SHP77 treated with DMSO at 0.1 percent for 48 hours (cell line): ENCODE data around the gene FTHL17.

Source experiments
- DNase-seq: peaks from one replicate; lab custom pipeline; 2025; lab: John Stamatoyannopoulos, UW

Gene FTHL17

GRCh38 chrX:31071725-31072124 lies at the start of gene FTHL17:
TSS of gene FTHL17 (minus strand) at chrX:31072041. CDS start at chrX:31071953, 88 bp downstream.
- no peak for DNase-seq

DNA sequence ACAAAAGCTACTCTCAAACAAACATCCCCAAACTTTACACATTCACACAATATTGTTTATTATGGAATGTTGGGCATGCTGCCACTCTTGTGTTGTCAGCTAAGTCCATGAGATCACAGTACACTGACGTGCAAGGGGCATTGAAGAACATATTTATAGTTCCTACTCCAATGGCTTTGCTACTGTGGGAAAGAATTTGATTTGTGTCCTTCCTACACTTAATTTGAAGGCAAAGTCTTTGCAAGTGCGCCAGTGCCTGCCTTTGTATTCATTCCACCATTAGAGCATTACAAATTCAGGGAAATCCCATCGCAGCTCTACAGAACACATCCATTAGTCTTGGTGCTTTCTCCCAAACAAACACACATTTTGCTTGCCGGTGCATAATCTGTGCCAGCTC lies 45.4 kb upstream of the FTHL17 start:
- no peak for DNase-seq

DNA sequence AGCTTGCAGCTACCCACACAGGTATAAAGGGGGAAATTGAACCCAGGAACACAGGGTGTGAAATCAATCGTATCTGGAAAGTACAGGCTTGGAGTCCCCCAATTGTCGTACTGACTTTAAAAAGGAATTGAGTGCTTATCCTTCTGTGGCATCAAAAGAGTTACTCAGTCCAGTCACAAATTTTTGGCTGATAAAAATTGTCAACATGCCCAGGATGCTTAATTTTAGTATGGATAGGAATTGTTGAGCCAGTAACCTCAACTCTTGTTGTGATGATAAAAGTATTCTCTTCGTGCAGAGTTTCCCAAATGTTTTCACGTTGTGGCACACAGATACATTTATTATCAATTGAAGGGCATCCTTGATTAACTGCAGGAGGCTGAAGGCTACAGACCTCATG lies 43.6 kb upstream of the FTHL17 start:
- no peak for DNase-seq

- no peak for DNase-seq
Observed at GRCh38 chrX:31114858-31115257, 43.0 kb upstream of the FTHL17 start.

- DNase-seq, result no peak
Observed at GRCh38 chrX:31112226-31112999, 40.6 kb upstream of the FTHL17 start.

GRCh38 chrX:31110657-31111056 lies 38.8 kb upstream of the FTHL17 start:
- DNase-seq, result no peak

GRCh38 chrX:31099536-31100090 lies 27.8 kb upstream of the FTHL17 start:
- no peak for DNase-seq

DNA sequence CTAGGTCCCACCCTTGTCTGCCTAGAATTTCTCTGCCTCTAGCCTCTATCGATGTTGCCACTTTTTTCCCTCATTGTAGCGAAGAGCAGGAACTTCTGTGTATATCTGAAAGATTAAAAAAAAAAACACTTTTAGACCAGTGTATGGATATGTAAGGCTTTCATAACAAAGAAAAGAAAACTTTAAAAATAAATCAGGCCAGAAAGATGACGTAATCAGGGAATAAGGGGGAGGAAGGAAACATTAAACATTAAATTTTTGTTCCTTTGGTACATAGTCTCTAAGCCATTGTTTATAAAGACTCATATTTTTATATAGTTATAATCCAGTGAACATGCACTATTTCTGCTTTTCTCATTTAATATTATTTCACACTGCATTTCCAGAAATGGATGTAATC lies 26.2 kb upstream of the FTHL17 start:
- no peak for DNase-seq

DNA sequence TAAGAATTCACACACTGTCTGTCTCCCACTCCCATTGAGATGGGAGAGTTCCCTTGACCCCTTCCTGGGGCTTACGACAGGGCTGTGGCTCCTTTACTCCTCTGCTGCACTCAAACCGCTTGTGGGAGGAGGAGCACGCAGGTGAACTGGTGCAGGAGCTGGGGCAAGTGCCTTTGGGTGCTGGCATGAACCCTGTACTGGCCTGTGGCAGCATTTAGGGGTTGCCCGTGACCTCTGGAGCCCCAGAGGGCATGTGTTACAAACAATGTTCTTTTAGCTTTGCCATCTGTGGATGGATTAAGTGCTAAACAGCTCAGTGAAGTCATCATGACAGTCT lies 21.8 kb upstream of the FTHL17 start:
- DNase-seq, result no peak

- no peak for DNase-seq
Observed at GRCh38 chrX:31092970-31093638, 21.3 kb upstream of the FTHL17 start.

DNA sequence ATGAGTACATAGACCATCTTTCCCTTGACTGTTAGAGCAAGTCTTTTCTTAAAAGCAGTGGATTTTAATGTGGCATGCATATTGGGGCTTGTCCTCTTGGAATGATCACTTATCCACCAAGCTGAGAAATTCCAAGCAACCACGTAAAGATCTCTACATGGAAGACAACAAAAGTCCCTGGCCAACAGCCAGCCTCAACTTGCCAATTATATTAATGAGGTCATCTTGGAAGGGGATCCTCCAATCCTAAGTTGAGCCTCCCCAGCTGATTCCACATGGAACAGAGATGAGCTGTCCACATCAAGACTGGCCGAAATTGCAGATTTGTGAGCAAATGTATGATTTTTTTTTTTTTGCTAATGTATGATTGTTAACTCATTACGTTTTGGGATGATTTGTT lies 20.6 kb upstream of the FTHL17 start:
- DNase-seq, result no peak

DNA sequence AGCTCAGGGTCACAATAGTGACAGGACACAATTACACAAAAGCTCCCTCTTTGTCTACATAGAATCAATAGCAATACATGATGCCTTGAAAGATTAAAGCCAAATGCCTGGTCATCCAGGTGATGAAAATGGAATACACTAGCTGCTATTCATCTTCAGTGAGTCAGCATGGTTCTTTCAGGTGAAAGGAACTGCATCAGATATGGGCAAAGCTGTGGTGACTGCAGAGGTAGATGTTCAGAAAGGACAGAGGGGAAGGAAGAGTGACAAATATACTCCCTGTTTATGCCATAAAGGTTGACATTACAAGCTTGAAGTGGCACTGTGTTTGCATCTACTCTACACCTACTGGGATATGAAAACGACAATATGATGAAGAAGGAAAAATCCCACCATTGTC lies 20.0 kb upstream of the FTHL17 start:
- DNase-seq, result no peak

GRCh38 chrX:31074522-31074921 lies 2.7 kb upstream of the FTHL17 start:
- DNase-seq, result no peak

- DNase-seq, result no peak
Observed at GRCh38 chrX:31071262-31071661, 579 bp downstream of the FTHL17 start.

DNA sequence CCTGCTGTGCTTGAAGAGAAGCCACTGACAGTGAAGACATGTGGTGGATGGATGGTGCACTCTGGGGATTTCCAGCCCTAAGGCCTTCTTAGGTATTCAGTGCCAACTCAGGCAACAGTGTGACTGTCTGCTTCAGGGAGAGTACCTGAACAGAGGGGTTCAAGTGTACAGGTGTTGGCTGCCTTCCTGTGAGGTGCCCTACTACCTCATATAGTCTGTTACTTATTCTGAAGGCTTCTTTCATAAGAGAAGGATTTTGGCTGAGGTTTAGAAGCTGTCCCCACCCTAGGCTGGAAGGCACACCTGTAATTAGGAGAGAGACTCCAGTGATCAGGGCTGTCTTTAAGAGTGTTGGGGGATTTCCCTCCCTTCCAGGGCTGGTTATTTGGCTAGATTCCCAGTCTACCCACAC lies 1.8 kb downstream of the FTHL17 start:
- DNase-seq, result no peak

DNA sequence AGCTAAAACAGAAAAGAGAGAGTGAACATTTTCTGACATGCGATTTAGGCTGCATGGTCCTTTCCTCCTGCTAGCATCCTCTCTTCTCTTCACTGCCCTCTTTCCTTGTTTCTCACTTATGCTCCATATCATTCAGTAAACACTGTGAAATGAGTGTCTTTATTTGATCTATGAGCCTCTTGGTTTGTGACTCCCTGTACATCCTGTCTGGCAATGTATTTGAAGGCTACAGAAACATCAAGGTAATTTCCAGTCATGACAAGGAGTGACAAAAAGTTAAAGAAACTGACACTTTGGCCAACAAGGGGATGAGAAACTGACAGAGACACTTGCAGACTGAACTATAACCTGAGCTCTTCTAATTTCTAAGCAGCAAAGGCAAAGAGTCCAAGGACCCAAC lies 8.7 kb downstream of the FTHL17 start:
- no peak for DNase-seq

- no peak for DNase-seq
Observed at GRCh38 chrX:31061091-31061490, 10.8 kb downstream of the FTHL17 start.

- DNase-seq, result no peak
Observed at GRCh38 chrX:31060016-31060415, 11.8 kb downstream of the FTHL17 start.

DNA sequence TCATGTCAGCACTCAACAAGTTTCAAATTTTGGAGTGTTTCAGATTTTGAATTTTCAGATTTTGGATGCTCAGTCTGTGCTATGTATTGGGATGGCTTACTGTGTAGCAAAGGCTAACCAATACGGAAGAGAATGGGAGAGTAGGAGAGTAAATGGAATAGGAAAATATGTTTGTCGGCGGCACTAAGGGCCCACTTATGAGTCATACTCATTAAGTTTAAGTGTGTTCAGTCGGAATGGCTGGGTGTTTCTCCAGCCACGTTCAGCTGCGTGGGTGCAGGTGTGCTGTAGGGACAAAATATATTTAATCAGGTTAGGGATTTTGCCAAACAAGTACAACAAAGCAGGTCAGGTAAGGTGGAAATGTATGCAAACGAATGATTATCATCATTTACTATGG lies 13.6 kb downstream of the FTHL17 start:
- DNase-seq, result no peak

- DNase-seq, result no peak
Observed at GRCh38 chrX:31057691-31058090, 14.2 kb downstream of the FTHL17 start.

DNA sequence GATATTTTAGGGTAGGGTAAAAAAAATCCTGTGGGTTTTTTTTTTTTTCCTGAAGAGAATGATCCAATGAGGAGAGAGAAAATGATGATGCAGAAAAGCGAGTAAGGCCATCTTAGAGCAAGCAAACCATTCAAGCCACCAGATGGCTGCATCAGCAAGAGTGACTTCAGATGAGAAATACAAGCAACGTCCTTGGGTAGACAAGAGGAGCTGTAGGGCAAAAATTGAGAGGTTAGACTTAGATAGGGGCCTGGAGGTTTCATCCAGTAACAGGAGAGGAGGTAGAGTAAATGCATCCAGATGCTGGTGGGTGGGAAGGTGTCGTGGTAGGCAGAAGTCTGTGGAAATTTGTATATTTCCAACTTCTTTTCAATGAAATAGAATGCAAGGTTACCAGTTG lies 14.6 kb downstream of the FTHL17 start:
- DNase-seq, result no peak

- no peak for DNase-seq
Observed at GRCh38 chrX:31053621-31054020, 18.2 kb downstream of the FTHL17 start.

DNA sequence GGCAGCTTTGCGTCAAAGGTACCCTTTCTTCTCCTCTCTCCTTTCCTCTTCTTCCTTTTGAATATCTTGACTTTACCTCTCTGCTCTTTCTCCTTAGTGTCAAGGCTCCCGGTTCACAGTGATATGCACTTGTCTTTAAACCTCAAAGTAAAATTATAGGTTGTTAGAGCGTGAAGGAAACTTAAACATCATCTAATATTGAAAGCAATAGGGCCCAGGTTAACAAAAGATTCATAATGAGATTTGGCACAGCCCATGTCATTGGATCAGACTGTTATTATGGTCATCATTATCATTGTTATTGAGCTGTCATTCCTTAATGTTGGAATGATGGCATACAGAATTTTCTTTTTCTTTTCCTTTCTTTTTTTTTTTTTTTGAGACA lies 32.5 kb downstream of the FTHL17 start:
- no peak for DNase-seq
